Suprapubic skin (tissue), 3 donors: ENCODE measurements around the gene HAUS5.

Experiments used
- CTCF ChIP-seq, 2 donors: fragments of 200-600 bp in 1 of 2; fragments of 450-650 bp in 1 of 2; sonication (generic) in 1 of 2; IDR thresholded peaks; one replicate each; pipeline ENCODE4 v1.5.1; 2016 to 2019; ENCODE audit warnings: antibody characterized with exemption in 2 of 2, mild to moderate bottlenecking in 1 of 2, moderate library complexity in 1 of 2
- POLR2A ChIP-seq, 2 donors: fragments of 450-650 bp; IDR thresholded peaks; one replicate each; pipeline ENCODE4 v1.6.1; 2017; ENCODE audit warnings: antibody characterized with exemption in 2 of 2, mild to moderate bottlenecking in 2 of 2, moderate library complexity in 2 of 2

GRCh38 chr19:35657904-35658700, 45.6 kb downstream of the HAUS5 start:
- TF ChIP-seq CTCF (IDR thresholded peaks at IDR 0.05) (no peak), POLR2A (IDR thresholded peaks at IDR 0.05) (no peak)
